Measurements from ENCODE around the gene NARS2.

DNA sequence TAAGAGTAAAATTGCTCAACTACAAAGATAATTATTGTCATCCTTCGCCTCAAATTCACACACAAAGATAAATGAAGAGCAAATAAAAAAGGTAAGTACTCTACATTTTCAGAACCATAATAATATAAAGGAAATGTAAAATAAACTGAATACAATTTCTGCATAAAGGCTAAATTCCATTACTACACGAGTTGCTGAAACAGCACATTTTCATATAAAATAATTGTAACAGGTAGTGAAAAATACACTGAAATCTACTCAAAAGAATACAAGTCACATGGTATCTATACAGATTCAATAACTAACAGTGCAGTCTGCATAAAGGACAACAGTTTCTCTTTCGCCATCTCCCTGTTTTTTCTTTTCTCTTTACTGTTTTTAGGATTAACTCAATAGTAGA lies 102.3 kb downstream of the NARS2 start:
- TF ChIP-seq TEAD4 (IDR thresholded peaks at IDR 0.05) (no peak), EP300 (IDR thresholded peaks at IDR 0.05; ENCODE audit: borderline replicate concordance) (no peak), RAD21 (IDR thresholded peaks at IDR 0.05; ENCODE audit: low read depth) (no peak), NFIC (IDR thresholded peaks at IDR 0.05) (no peak), FOXM1 (IDR thresholded peaks at IDR 0.05; ENCODE audit: borderline replicate concordance, low read depth) (no peak), TAF1 (IDR thresholded peaks at IDR 0.05; ENCODE audit: low read depth) (no peak), YY1 (IDR thresholded peaks at IDR 0.05; ENCODE audit: low read depth) (no peak), EGR1 (IDR thresholded peaks at IDR 0.05) (no peak), CREB1 (IDR thresholded peaks at IDR 0.05; ENCODE audit: low read depth) (no peak)
- TF ChIP-seq, protein P1, sequence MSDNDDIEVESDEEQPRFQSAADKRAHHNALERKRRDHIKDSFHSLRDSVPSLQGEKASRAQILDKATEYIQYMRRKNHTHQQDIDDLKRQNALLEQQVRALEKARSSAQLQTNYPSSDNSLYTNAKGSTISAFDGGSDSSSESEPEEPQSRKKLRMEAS (IDR thresholded peaks at IDR 0.05), result no peak
- TF ChIP-seq, protein P2, sequence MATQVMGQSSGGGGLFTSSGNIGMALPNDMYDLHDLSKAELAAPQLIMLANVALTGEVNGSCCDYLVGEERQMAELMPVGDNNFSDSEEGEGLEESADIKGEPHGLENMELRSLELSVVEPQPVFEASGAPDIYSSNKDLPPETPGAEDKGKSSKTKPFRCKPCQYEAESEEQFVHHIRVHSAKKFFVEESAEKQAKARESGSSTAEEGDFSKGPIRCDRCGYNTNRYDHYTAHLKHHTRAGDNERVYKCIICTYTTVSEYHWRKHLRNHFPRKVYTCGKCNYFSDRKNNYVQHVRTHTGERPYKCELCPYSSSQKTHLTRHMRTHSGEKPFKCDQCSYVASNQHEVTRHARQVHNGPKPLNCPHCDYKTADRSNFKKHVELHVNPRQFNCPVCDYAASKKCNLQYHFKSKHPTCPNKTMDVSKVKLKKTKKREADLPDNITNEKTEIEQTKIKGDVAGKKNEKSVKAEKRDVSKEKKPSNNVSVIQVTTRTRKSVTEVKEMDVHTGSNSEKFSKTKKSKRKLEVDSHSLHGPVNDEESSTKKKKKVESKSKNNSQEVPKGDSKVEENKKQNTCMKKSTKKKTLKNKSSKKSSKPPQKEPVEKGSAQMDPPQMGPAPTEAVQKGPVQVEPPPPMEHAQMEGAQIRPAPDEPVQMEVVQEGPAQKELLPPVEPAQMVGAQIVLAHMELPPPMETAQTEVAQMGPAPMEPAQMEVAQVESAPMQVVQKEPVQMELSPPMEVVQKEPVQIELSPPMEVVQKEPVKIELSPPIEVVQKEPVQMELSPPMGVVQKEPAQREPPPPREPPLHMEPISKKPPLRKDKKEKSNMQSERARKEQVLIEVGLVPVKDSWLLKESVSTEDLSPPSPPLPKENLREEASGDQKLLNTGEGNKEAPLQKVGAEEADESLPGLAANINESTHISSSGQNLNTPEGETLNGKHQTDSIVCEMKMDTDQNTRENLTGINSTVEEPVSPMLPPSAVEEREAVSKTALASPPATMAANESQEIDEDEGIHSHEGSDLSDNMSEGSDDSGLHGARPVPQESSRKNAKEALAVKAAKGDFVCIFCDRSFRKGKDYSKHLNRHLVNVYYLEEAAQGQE (IDR thresholded peaks at IDR 0.05; ENCODE audit: low read depth), result no peak
- TF ChIP-seq, protein P3, sequence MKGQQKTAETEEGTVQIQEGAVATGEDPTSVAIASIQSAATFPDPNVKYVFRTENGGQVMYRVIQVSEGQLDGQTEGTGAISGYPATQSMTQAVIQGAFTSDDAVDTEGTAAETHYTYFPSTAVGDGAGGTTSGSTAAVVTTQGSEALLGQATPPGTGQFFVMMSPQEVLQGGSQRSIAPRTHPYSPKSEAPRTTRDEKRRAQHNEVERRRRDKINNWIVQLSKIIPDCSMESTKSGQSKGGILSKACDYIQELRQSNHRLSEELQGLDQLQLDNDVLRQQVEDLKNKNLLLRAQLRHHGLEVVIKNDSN (IDR thresholded peaks at IDR 0.05), result no peak
